Measurements from ENCODE around the gene TOR1A.

TOR1A gene

DNA sequence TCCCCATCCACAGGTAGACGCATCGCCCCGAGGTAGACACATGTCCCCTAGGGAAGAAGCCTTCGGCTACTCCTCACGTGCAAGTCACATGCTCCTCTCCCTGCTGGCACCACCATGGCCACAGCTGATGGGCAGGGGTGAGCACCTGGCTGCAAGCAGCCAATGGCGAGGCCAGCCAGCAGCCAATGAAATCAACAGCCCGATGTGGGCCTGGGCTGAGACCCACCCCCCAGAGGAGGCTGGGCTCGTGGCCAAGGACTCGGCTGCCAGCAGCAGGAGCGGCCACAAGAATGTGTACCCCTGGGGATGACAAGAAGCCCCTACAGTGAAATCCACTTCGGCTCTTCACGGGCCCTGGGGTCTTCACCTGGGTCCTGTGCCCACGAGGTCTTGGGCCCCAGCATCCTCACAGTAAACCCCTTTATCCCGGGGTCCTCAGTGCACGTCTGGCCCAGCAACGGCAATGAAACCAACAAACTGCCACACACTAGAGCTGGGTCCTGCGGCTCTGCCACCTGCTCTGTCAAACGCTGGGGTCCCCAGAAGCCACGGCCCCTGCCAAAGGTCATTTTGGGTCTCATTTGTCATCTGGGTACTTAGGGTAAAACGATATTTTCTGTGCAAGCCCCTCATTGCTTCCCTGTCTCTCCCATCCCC is 49.0 kb downstream of the TOR1A start:
- Histone ChIP-seq H3K9ac (ENCODE audit: low read length) (no peak overlapping the region), H3K36me3 (ENCODE audit: control insufficient read depth, insufficient read depth, low read length) (no peaks in the 10 kb centered on the region), H3K4me1 (ENCODE audit: control insufficient read depth, insufficient read depth, low read length) (peaks cover 20% of the 10 kb centered on the region), H3K27me3 (ENCODE audit: control insufficient read depth, insufficient read depth, low read length) (no peaks in the 10 kb centered on the region), H3K9me3 (ENCODE audit: control insufficient read depth, low read length) (no peaks in the 10 kb centered on the region), H3K4me3 (ENCODE audit: low read length) (no peak overlapping the region)

DNA sequence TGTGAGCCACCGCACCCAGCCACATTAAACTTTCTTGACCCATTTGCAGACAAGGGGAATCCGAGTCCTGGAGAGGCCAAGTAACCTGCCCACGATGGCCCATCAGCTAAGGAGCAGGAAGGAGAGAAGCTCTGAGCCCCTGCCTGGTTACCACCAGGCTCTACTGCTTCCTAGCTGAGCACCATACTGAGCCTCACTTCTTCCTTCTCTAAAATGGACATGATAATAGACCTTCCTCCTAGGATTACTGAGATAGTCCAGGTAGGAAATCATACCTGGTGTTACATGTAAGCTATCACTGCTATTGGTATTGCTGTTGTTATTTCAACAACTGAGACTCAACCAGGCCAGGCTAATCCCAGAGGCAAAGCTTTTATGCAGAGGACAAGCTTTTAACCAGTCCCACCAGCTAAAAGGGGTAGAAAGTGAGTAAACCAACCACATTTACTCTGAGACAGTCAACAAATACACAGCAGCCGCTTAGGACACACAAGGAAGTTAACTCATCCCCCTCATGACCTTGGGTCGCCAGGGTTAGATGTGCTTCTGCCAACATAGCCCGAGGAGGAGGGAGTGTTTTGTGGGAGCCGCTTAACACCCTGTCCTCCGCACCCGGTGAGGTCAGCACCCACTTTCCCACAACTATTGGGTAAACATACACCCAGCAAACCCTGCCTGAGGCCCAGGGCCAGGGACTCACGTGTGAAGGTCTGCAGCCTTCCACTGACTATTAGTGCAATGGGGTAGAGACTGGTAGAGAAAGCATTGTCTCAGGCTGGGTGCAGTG is 50.5 kb downstream of the TOR1A start:
- no peaks in the 10 kb centered on the region for H3K36me3 ChIP-seq (ENCODE audit: control insufficient read depth, insufficient read depth, low read length)
- no peaks in the 10 kb centered on the region for H3K9me3 ChIP-seq (ENCODE audit: control insufficient read depth, low read length)

DNA sequence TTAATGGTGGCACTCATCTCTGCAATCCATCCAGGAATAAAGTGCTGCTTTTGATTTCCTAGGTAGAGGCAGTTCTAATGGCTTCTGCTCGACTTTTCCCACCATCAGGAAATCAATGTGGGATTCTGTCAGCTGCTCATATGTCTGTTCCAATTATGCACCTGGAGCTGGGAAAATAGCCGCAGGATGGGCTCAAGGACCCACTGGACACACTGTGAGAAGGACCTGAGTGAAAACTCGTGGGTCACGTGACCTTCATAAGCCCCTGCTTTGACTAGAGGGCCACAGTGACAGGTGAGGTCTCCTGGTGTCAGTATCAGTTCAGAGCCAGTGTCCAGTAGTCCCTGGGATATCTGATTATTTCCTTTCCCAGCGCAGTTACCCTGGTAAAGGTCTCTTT is 53.2 kb downstream of the TOR1A start:
- Histone ChIP-seq H3K9ac (ENCODE audit: low read length) (no peak overlapping the region), H3K36me3 (ENCODE audit: control insufficient read depth, insufficient read depth, low read length) (no peaks in the 10 kb centered on the region), H3K27me3 (ENCODE audit: control insufficient read depth, insufficient read depth, low read length) (no peaks in the 10 kb centered on the region), H3K4me3 (ENCODE audit: low read length) (no peak overlapping the region), H3K9me3 (ENCODE audit: control insufficient read depth, low read length) (no peaks in the 10 kb centered on the region), H3K4me1 (ENCODE audit: control insufficient read depth, insufficient read depth, low read length) (peaks cover 13% of the 10 kb centered on the region)

More for the DNA sequence above, 50.5 kb downstream of the TOR1A start:
- Histone ChIP-seq H3K4me1 (ENCODE audit: control insufficient read depth, insufficient read depth, low read length) (peaks cover 25% of the 10 kb centered on the region), H3K9ac (ENCODE audit: low read length) (no peak overlapping the region), H3K27me3 (ENCODE audit: control insufficient read depth, insufficient read depth, low read length) (no peaks in the 10 kb centered on the region), H3K4me3 (ENCODE audit: low read length) (no peak overlapping the region)

DNA sequence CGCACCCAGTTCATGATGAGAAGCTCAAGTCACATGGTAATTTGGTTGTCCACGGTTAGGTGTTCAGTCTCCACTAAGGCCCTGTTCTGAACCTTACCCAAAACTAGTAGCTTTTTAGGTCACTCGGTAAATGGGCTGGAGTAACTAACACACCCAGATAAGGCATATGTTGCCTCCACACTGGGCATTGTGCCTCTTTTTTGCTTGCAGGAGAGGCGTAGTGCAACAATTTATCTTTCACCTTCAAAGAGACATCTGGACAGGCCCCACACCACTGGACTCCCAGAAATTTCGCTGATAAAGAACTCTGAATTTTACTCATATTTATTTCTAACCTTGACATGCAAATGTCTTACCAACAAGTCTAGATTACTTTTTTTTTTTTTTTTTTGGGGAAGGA is 54.3 kb downstream of the TOR1A start:
- Histone ChIP-seq H3K27me3 (ENCODE audit: control insufficient read depth, insufficient read depth, low read length) (no peaks in the 10 kb centered on the region), H3K36me3 (ENCODE audit: control insufficient read depth, insufficient read depth, low read length) (no peaks in the 10 kb centered on the region), H3K4me1 (ENCODE audit: control insufficient read depth, insufficient read depth, low read length) (peaks cover 13% of the 10 kb centered on the region), H3K9ac (ENCODE audit: low read length) (no peak overlapping the region), H3K9me3 (ENCODE audit: control insufficient read depth, low read length) (no peaks in the 10 kb centered on the region), H3K4me3 (ENCODE audit: low read length) (no peak overlapping the region)

DNA sequence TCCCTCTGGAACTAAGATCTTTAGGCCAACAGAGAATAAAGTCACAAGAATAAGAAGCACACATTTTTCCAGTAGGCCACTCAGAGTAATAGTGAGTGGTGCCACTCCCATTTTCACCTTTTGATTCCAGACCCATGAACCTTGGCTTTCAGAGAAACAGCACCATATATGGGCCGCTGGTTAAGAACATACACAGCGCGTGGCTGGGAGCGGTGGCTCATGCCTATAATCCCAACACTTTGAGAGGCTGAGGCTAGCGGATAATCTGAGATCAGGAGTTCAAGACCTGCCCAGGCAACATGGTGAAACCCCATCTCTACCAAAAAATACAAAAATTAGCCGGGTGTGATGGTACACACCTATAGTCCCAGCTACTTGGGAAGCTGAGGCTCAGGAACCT is 55.5 kb downstream of the TOR1A start:
- H3K4me3 ChIP-seq (ENCODE audit: low read length), result no peak overlapping the region
- no peaks in the 10 kb centered on the region for H3K9me3 ChIP-seq (ENCODE audit: control insufficient read depth, low read length)
- no peak overlapping the region for H3K9ac ChIP-seq (ENCODE audit: low read length)
- no peaks in the 10 kb centered on the region for H3K36me3 ChIP-seq (ENCODE audit: control insufficient read depth, insufficient read depth, low read length)
- peaks cover 8% of the 10 kb centered on the region for H3K4me1 ChIP-seq (ENCODE audit: control insufficient read depth, insufficient read depth, low read length)
- no peaks in the 10 kb centered on the region for H3K27me3 ChIP-seq (ENCODE audit: control insufficient read depth, insufficient read depth, low read length)

DNA sequence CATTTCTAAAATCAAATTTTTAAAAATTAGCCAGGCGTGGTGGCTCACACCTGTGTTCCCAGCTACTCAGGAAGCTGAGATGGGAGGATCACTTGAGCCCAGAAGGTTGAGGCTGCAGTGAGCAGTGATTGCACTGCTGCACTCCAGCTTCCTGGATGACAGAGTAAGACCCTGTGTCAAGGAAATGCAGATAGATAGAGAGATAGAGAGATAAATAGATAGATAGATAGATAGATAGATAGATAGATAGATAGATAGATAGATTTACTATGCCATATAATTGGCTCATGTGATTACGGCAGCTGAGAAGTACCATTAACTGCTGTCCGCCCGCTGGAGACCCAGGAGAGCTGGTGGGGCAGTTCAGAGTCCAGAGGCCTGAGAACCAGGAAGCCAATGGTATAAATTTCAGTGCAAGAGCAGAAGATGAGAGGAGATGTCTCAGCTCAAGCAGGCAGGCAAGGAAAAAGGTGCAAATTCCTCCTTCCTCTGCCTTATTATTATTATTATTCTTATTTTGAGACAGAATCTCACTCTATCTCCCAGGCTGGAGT is 58.1 kb downstream of the TOR1A start:
- no peak overlapping the region for H3K9ac ChIP-seq (ENCODE audit: low read length)
- no peak overlapping the region for H3K4me3 ChIP-seq (ENCODE audit: low read length)
- no peaks in the 10 kb centered on the region for H3K9me3 ChIP-seq (ENCODE audit: control insufficient read depth, low read length)
- peaks cover 26% of the 10 kb centered on the region for H3K4me1 ChIP-seq (ENCODE audit: control insufficient read depth, insufficient read depth, low read length)
- no peaks in the 10 kb centered on the region for H3K27me3 ChIP-seq (ENCODE audit: control insufficient read depth, insufficient read depth, low read length)
- H3K36me3 ChIP-seq (ENCODE audit: control insufficient read depth, insufficient read depth, low read length), result no peaks in the 10 kb centered on the region

DNA sequence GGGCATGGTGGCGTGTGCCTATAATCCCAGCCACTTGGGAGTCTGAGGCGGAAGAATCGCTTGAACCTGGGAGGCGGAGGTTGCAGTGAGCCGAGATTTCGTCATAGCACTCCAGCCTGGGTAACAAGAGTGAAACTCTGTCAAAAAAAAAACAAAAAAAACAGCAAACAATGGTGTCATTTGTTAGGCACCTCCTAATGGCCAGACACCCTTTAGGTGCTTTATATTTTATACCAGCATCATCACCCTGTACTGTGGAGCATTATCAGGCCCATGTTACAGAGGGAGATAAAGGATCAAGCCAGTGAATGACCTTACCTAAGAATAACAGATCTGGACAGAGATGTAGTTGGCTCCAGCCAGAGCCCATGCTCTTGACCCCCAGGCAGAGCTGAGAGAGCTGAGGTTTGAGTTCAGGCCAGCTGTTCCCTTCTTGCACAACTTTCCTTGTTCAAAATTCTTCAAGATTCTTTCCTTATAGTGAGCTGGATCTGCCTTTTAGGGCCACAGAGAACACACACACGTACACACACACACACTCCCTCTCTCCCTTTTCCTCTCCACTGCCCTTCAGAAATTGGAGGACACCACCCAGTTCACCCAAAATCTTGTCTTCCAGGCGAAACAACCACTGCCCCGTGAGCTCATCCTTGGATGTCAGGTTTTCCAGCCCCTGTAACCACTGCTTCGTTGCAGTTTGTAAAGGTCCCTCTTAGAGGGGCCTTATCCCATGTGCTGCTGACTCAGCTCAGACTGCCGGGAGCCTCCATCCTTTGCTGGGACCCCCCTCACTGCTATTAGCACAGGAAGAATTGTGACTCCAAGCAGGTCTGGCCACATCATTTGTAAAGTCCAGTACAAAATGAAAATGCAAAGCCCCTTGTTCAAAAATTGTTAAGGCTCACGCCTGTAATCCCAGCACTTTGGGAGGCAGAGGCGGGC is 60.7 kb downstream of the TOR1A start:
- Histone ChIP-seq H3K9me3 (ENCODE audit: control insufficient read depth, low read length) (no peaks in the 10 kb centered on the region), H3K4me3 (ENCODE audit: low read length) (no peak overlapping the region), H3K9ac (ENCODE audit: low read length) (no peak overlapping the region), H3K4me1 (ENCODE audit: control insufficient read depth, insufficient read depth, low read length) (peaks cover 21% of the 10 kb centered on the region), H3K36me3 (ENCODE audit: control insufficient read depth, insufficient read depth, low read length) (no peaks in the 10 kb centered on the region), H3K27me3 (ENCODE audit: control insufficient read depth, insufficient read depth, low read length) (no peaks in the 10 kb centered on the region)

All from mucosa of stomach (tissue), 1 donor.